ENCODE data around the gene RUNX3.

- TF ChIP-seq CTCF (IDR thresholded peaks at IDR 0.05) (no peak), POLR2A (IDR thresholded peaks at IDR 0.05) (no peak)
Observed at GRCh38 chr1:24906760-24907490, 23.2 kb downstream of the RUNX3 start.
